K562 (cell line): Measurements from ENCODE around the gene DCUN1D3.

Experiments
- CTCF ChIP-seq, 3 experiments: IDR thresholded peaks in 2 of 3; conservative IDR thresholded peaks in 1 of 3; 2 replicates each; pipeline ENCODE4 v1.5.1; 2011 to 2012; ENCODE audit warnings: low read length in 3 of 3, mild to moderate bottlenecking in 3 of 3, control low read depth in 2 of 3, improper control_type of control experiment in 1 of 3, inconsistent platforms in 1 of 3, low read depth in 1 of 3, mixed read lengths in 1 of 3, moderate library complexity in 1 of 3; ENCODE audit not compliant: insufficient read depth in 2 of 3
- EP300 ChIP-seq: IDR thresholded peaks from 2 replicates; pipeline ENCODE4 v1.6.1; 2012; ENCODE audit warnings: low read length, improper control_type of control experiment
- POLR2A ChIP-seq: fragments of 450-650 bp; conservative IDR thresholded peaks from 2 replicates; pipeline ENCODE4 v1.6.1; 2016
- TSHZ1 ChIP-seq: fragments of 250-450 bp; sonication (Bioruptor Pico); IDR thresholded peaks from 2 replicates; pipeline ENCODE4 v1.4.0; 2020; ENCODE audit warnings: mild to moderate bottlenecking, moderate library complexity
- ZBTB49 ChIP-seq: sonication (generic); formaldehyde crosslinking; IDR thresholded peaks from 2 replicates; pipeline ENCODE4 v1.8.0; 2022; ENCODE audit warnings: missing genetic modification reagents, mild to moderate bottlenecking, borderline replicate concordance

DNA sequence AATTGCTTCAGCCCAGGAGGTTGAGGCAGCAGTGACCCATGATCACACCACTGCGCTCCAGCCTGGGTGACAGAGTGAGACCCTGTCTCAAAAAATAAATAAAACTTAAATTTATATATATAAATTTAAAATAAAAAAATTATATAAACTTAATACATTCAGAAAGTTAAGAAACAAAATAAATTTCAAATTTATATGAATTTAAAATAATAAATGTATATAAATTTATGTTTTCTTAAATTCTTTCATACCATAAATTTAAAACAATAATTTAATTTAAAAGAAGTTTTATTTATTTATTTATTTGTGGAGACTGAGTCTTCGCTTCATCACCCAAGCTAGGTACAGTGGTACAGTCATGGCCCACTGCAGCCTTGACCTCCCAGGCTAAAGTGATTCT is 20.6 kb upstream of the DCUN1D3 start:
- no peak for TF ChIP-seq TSHZ1 (CRISPR knock-in tag)
- TF ChIP-seq ZBTB49: no peak
- no peak for TF ChIP-seq CTCF (IDR thresholded peaks at IDR 0.05 in 2 of 3, conservative IDR thresholded peaks at IDR 0.05 in 1 of 3; ENCODE audit: insufficient read depth in 2 of 3, low read depth in 1 of 3, low read length in 3 of 3)
- no peak for TF ChIP-seq EP300
- TF ChIP-seq POLR2A: no peak
